HepG2 (cell line): ENCODE data around the gene CSNK2B. TPM values are rescaled to one million over a fixed set of nuclear protein-coding genes. Genes with fewer than 3 reads are reported as not detected.

Experiments
- BRCA1 ChIP-seq: sonication (generic); formaldehyde crosslinking; IDR thresholded peaks from 2 replicates; pipeline ENCODE4 v1.4.0; 2020; ENCODE audit warnings: missing genetic modification reagents
- ISL2 ChIP-seq: sonication (generic); formaldehyde crosslinking; IDR thresholded peaks from 2 replicates; pipeline ENCODE4 v1.5.0; 2020; ENCODE audit warnings: missing genetic modification reagents
- MAZ ChIP-seq, 2 experiments: sonication (generic) in 1 of 2; formaldehyde crosslinking in 1 of 2; IDR thresholded peaks; 2 replicates each; pipeline versions ENCODE4 v1.5.0 to v1.6.1; 2012 to 2020; ENCODE audit warnings: low read depth in 2 of 2, mild to moderate bottlenecking in 2 of 2, borderline replicate concordance in 1 of 2, improper control_type of control experiment in 1 of 2, low read length in 1 of 2, missing genetic modification reagents in 1 of 2, moderate library complexity in 1 of 2
- MEIS1 ChIP-seq: sonication (generic); formaldehyde crosslinking; IDR thresholded peaks from 2 replicates; pipeline ENCODE4 v1.9.0; 2021; ENCODE audit warnings: mild to moderate bottlenecking, missing genetic modification reagents, moderate library complexity, borderline replicate concordance
- NFE2L1 ChIP-seq: sonication (generic); formaldehyde crosslinking; IDR thresholded peaks from 2 replicates; pipeline ENCODE4 v1.4.0; 2020; ENCODE audit warnings: missing genetic modification reagents, mild to moderate bottlenecking, borderline replicate concordance
- ZNF326 ChIP-seq: sonication (generic); formaldehyde crosslinking; IDR thresholded peaks from 2 replicates; pipeline ENCODE4 v1.4.0; 2020; ENCODE audit warnings: missing genetic modification reagents, borderline replicate concordance
- ZNF333 ChIP-seq: sonication (generic); formaldehyde crosslinking; IDR thresholded peaks from 2 replicates; pipeline ENCODE4 v1.4.0; 2020; ENCODE audit warnings: mild to moderate bottlenecking, missing genetic modification reagents, borderline replicate concordance
- ZNF431 ChIP-seq: sonication (generic); formaldehyde crosslinking; IDR thresholded peaks from 2 replicates; pipeline ENCODE4 v1.9.0; 2022; ENCODE audit warnings: missing genetic modification reagents, low read depth, mild to moderate bottlenecking, borderline replicate concordance
- ZNF761 ChIP-seq: sonication (generic); formaldehyde crosslinking; conservative IDR thresholded peaks from 2 replicates; pipeline ENCODE4 v1.4.0; 2020; ENCODE audit warnings: mild to moderate bottlenecking, missing genetic modification reagents
- polyA plus RNA-seq, 8 experiments: library from polyadenylated mRNA; depleted of rRNA in 3 of 8; stranded (reverse) in 7 of 8; unstranded in 1 of 8; fragments of >200 nt; fragmentation: Illumina TruSeq in 4 of 8; extraction: Trizol in 4 of 8; gene quantifications; 2 replicates each; pipeline versions ENCODE4 v1.2.1 to v1.2.3, GENCODE V29; 2011 to 2016; ENCODE audit warnings: low read depth in 4 of 8, missing spikeins in 1 of 8, mixed read lengths in 1 of 8; ENCODE audit not compliant: insufficient read depth in 1 of 8
- total RNA-seq, 5 experiments: library from RNA; depleted of rRNA; stranded (reverse); fragments of >200 nt; fragmentation: Illumina TruSeq; extraction: Trizol; gene quantifications; 2 replicates each; pipeline ENCODE4 v1.2.3, GENCODE V29; 2016; ENCODE audit warnings: low read depth in 1 of 5
- TF ChIP-seq, protein P1 (sequence below): sonication (generic); formaldehyde crosslinking; IDR thresholded peaks from 2 replicates; pipeline ENCODE4 v1.9.0; 2022; ENCODE audit warnings: missing genetic modification reagents, mild to moderate bottlenecking, borderline replicate concordance
- TF ChIP-seq, protein P2 (sequence below): sonication (generic); formaldehyde crosslinking; IDR thresholded peaks from 2 replicates; pipeline ENCODE4 v1.4.0; 2020; ENCODE audit warnings: missing genetic modification reagents, mild to moderate bottlenecking, borderline replicate concordance
- TF ChIP-seq, protein P3 (sequence below): sonication (generic); formaldehyde crosslinking; IDR thresholded peaks from 2 replicates; pipeline ENCODE4 v1.5.0; 2020; ENCODE audit warnings: mild to moderate bottlenecking, missing genetic modification reagents
- TF ChIP-seq, protein P4 (sequence below): IDR thresholded peaks from 2 replicates; pipeline ENCODE4 v1.6.1; 2016; ENCODE audit warnings: control low read depth
- TF ChIP-seq, protein P5 (sequence below): sonication (generic); formaldehyde crosslinking; IDR thresholded peaks from 2 replicates; pipeline ENCODE4 v1.4.0; 2020; ENCODE audit warnings: mild to moderate bottlenecking, missing genetic modification reagents, borderline replicate concordance

The CSNK2B gene
- total and polyA plus RNA-seq, 2 of the 13 experiments (the other 11 are each of a cell fraction or from before 2014, with no cell fraction given) = 111 to 296 TPM

DNA sequence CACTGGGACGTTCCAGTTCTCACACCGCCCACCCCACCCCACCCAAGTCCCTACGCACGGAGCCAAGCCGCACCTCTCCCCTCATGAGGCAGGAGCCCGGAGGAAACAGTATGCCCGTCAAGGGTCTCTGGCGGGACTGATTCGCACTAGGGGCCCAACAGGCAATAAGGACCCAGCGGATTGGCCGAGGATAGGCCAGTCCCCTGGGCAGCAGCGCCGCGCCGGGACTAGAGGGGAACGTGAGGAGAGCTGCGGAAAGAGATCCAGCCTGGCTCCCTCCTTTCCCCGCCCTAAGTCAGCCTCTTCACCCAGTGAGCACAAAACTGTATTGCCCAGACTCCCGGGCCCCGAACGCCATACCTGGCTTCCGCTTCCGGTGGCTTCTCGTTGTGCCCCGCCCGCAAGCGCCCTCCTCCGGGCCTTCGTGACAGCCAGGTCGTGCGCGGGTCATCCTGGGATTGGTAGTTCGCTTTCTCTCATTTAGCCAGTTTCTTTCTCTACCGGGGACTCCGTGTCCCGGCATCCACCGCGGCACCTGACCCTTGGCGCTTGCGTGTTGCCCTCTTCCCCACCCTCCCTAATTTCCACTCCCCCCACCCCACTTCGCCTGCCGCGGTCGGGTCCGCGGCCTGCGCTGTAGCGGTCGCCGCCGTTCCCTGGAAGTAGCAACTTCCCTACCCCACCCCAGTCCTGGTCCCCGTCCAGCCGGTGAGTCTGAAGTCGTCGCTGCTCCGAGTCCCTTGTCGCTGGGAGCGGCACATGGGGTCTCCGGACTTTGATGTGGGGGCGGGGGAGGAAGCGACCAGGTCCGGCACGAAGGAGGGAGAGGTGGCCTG lies at the start of gene CSNK2B (continued):
- TF ChIP-seq, protein P1, sequence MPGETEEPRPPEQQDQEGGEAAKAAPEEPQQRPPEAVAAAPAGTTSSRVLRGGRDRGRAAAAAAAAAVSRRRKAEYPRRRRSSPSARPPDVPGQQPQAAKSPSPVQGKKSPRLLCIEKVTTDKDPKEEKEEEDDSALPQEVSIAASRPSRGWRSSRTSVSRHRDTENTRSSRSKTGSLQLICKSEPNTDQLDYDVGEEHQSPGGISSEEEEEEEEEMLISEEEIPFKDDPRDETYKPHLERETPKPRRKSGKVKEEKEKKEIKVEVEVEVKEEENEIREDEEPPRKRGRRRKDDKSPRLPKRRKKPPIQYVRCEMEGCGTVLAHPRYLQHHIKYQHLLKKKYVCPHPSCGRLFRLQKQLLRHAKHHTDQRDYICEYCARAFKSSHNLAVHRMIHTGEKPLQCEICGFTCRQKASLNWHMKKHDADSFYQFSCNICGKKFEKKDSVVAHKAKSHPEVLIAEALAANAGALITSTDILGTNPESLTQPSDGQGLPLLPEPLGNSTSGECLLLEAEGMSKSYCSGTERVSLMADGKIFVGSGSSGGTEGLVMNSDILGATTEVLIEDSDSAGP (CRISPR knock-in tag) = no peak; the same call in 1 of the 2 replicates
- TF ChIP-seq BRCA1 (CRISPR knock-in tag) = no peak; the same call in 1 of the 2 replicates
- TF ChIP-seq, protein P2, sequence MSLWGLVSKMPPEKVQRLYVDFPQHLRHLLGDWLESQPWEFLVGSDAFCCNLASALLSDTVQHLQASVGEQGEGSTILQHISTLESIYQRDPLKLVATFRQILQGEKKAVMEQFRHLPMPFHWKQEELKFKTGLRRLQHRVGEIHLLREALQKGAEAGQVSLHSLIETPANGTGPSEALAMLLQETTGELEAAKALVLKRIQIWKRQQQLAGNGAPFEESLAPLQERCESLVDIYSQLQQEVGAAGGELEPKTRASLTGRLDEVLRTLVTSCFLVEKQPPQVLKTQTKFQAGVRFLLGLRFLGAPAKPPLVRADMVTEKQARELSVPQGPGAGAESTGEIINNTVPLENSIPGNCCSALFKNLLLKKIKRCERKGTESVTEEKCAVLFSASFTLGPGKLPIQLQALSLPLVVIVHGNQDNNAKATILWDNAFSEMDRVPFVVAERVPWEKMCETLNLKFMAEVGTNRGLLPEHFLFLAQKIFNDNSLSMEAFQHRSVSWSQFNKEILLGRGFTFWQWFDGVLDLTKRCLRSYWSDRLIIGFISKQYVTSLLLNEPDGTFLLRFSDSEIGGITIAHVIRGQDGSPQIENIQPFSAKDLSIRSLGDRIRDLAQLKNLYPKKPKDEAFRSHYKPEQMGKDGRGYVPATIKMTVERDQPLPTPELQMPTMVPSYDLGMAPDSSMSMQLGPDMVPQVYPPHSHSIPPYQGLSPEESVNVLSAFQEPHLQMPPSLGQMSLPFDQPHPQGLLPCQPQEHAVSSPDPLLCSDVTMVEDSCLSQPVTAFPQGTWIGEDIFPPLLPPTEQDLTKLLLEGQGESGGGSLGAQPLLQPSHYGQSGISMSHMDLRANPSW = no peak
- no peak; the same call in 1 of the 2 replicates for TF ChIP-seq ZNF333
- peak; percentile 87 for TF ChIP-seq MAZ (IDR thresholded peaks at IDR 0.05; ENCODE audit: borderline replicate concordance, low read depth, low read length)
- peak; percentile 66 for TF ChIP-seq MAZ (CRISPR knock-in tag; IDR thresholded peaks at IDR 0.05; ENCODE audit: low read depth)
- no peak for TF ChIP-seq ZNF326 (CRISPR knock-in tag)
- TF ChIP-seq ISL2 = peak; percentile 56; the same call in 1 of the 2 replicates
- 0 out of 2 replicates have a peak, but pooled peaks have one; percentile 47 for TF ChIP-seq ZNF761 (CRISPR knock-in tag)
- TF ChIP-seq, protein P3, sequence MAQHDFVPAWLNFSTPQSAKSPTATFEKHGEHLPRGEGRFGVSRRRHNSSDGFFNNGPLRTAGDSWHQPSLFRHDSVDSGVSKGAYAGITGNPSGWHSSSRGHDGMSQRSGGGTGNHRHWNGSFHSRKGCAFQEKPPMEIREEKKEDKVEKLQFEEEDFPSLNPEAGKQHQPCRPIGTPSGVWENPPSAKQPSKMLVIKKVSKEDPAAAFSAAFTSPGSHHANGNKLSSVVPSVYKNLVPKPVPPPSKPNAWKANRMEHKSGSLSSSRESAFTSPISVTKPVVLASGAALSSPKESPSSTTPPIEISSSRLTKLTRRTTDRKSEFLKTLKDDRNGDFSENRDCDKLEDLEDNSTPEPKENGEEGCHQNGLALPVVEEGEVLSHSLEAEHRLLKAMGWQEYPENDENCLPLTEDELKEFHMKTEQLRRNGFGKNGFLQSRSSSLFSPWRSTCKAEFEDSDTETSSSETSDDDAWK (CRISPR knock-in tag) = no peak
- TF ChIP-seq, protein P4, sequence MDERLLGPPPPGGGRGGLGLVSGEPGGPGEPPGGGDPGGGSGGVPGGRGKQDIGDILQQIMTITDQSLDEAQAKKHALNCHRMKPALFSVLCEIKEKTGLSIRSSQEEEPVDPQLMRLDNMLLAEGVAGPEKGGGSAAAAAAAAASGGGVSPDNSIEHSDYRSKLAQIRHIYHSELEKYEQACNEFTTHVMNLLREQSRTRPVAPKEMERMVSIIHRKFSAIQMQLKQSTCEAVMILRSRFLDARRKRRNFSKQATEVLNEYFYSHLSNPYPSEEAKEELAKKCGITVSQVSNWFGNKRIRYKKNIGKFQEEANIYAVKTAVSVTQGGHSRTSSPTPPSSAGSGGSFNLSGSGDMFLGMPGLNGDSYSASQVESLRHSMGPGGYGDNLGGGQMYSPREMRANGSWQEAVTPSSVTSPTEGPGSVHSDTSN (CRISPR knock-in tag) = no peak; the same call in 1 of the 2 replicates
- TF ChIP-seq ZNF431 (CRISPR knock-in tag) = no peak
- TF ChIP-seq MEIS1 = peak; percentile 73; the same call in 1 of the 2 replicates
- TF ChIP-seq, protein P5, sequence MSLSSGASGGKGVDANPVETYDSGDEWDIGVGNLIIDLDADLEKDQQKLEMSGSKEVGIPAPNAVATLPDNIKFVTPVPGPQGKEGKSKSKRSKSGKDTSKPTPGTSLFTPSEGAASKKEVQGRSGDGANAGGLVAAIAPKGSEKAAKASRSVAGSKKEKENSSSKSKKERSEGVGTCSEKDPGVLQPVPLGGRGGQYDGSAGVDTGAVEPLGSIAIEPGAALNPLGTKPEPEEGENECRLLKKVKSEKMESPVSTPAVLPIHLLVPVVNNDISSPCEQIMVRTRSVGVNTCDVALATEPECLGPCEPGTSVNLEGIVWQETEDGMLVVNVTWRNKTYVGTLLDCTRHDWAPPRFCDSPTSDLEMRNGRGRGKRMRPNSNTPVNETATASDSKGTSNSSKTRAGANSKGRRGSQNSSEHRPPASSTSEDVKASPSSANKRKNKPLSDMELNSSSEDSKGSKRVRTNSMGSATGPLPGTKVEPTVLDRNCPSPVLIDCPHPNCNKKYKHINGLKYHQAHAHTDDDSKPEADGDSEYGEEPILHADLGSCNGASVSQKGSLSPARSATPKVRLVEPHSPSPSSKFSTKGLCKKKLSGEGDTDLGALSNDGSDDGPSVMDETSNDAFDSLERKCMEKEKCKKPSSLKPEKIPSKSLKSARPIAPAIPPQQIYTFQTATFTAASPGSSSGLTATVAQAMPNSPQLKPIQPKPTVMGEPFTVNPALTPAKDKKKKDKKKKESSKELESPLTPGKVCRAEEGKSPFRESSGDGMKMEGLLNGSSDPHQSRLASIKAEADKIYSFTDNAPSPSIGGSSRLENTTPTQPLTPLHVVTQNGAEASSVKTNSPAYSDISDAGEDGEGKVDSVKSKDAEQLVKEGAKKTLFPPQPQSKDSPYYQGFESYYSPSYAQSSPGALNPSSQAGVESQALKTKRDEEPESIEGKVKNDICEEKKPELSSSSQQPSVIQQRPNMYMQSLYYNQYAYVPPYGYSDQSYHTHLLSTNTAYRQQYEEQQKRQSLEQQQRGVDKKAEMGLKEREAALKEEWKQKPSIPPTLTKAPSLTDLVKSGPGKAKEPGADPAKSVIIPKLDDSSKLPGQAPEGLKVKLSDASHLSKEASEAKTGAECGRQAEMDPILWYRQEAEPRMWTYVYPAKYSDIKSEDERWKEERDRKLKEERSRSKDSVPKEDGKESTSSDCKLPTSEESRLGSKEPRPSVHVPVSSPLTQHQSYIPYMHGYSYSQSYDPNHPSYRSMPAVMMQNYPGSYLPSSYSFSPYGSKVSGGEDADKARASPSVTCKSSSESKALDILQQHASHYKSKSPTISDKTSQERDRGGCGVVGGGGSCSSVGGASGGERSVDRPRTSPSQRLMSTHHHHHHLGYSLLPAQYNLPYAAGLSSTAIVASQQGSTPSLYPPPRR (CRISPR knock-in tag) = 0 out of 2 replicates have a peak, but pooled peaks have one; percentile 8
- TF ChIP-seq NFE2L1 = peak; percentile 72; the same call in 1 of the 2 replicates
